ENCODE measurements around the gene MBTPS1. TPM values are rescaled to one million over a fixed set of nuclear protein-coding genes. Genes with fewer than 3 reads are reported as not detected.

MBTPS1 gene
- total RNA-seq, 2 donors from 2014 or later = 94.4 to 114 TPM

Other genes with a start within 250 kb of the MBTPS1 start
- 1 to 10 TPM; 4.7 to 6.2 TPM for gene MLYCD, start 217.8 kb downstream of the MBTPS1 start, total RNA-seq
- gene OSGIN1, start 163.7 kb downstream of the MBTPS1 start, total RNA-seq = 1 to 10 TPM; 1.1 to 1.4 TPM
- not detected for gene NECAB2, start 148.7 kb downstream of the MBTPS1 start, total RNA-seq
- not detected for gene SLC38A8, start 74.1 kb downstream of the MBTPS1 start, total RNA-seq
- gene HSDL1, start 28.2 kb upstream of the MBTPS1 start, total RNA-seq = 10 to 100 TPM; 11.9 to 12.6 TPM
- not detected for gene DNAAF1, start 28.4 kb upstream of the MBTPS1 start, total RNA-seq
- gene TAF1C, start 70.1 kb upstream of the MBTPS1 start, total RNA-seq = 10 to 100 TPM; 61.8 to 84.5 TPM
- not detected for gene ADAD2, start 74.2 kb upstream of the MBTPS1 start, total RNA-seq
- gene KCNG4, start 123.1 kb upstream of the MBTPS1 start, total RNA-seq = not detected
- gene WFDC1, start 177.9 kb upstream of the MBTPS1 start, total RNA-seq = not detected